Stimulated activated CD8-positive, alpha-beta memory T cell treated with anti-CD3 and anti-CD28 coated beads, Interleukin-4, amount 100 ng/mL, for 4 hours (primary cell): ENCODE measurements around the gene GALNT6.
"Not testable (repeated sequence)": the region's sequence is repeated elsewhere in the genome, so short reads cannot be mapped to it uniquely, and the experiment has no call there.

Source experiments
- DNase-seq, 2 donors: peaks; one replicate each; pipeline ENCODE4 v3.0.0-alpha.2; 2020; ENCODE audit warnings: low read depth in 2 of 2, low spot score in 1 of 2

Gene GALNT6

DNA sequence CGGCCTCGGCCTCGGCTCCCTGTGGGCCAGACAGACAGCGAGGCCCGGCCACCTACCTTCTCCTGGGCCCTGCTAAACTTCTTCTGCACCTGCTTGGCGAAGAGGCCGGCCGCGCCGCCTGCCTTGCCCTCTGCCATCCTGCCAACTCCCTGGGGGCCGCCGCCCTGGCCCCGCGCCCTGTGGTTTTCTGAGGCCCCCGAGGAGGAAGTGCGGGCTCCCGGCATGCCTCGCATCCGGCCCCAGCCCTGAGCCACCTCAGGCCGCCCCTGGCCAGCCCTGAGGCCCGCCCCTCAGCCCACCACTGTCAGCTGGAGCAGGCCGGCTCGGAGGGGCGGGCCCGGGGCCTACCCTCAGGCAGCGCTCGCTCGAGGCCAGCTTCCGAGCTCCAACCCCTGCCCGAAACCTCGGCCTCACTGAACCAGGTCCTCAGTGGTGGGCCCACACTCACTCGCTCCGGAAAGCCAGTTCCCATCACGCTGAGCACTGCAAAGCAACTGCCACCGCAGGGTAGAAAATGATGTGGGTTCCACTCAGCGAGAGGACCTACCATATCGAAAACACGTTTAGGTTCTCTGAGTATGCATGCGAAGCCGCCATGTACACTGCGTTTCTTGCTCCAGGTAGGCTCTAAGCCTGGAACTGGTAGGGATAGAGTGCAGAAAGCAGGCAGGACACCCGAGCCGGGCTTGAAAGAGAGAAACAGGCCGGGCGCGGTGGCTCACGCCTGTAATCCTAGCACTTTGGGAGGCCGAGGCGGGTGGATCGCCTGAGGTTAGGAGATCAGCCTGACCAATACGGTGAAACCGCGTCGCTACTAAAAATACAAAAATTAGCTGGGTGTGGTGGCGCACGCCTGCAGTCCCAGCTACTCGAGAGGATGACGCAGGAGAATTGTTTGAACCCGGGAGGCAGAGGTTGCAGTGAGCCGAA lies 67.0 kb downstream of the GALNT6 start, which contains the start of gene BIN2:
TSS of gene BIN2 (minus strand) at position 209 of the 930 bp plus-strand sequence. CDS start at position 137, 72 bp downstream.
- DNase-seq = peak; percentile 40 to 51

DNA sequence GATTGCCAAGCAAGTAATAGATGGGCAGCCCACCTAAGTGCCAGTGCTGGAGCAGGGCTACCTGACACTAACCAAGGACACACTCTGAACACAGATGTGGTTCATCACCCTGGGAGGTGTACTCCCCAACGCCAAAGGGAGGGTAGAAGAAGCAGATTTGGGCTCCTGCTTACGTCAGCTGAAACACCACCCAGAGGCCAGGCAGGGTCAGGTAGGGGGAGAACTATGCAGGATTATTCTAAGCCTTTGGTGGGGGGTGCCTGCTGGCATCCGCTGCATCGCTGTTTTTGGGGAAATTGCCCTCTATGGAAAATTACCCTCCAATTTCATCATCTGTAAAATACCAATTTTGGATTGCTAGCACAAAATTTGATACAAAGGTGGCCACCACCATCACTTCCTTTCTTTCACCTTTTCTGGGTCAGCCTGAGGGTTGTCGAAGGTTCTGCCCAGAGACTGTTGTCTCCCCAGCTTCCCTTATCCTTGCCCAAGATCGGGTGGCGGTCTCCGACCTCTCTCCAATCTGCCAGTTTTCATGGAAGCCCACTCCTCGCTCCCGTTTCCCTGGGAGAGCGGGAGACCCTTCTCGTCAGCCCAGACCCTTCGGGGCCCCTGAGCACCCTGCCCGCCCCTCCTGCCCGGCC lies 67.8 kb downstream of the GALNT6 start:
- DNase-seq = no peak

GRCh38 chr12:51322452-51322851 lies 68.8 kb downstream of the GALNT6 start:
- DNase-seq = no peak

GRCh38 chr12:51321882-51322281 lies 69.3 kb downstream of the GALNT6 start:
- no peak for DNase-seq

- DNase-seq = no peak
These were observed 70.4 kb downstream of the GALNT6 start for GRCh38 chr12:51320695-51321320.

- DNase-seq = no peak
These were observed 70.9 kb downstream of the GALNT6 start for GRCh38 chr12:51320311-51320694.

GRCh38 chr12:51318846-51319599 lies 72.2 kb downstream of the GALNT6 start:
- DNase-seq = no peak

- DNase-seq = not testable (repeated sequence)
These were observed 73.0 kb downstream of the GALNT6 start for GRCh38 chr12:51318057-51318806.

GRCh38 chr12:51311389-51311788 lies 79.8 kb downstream of the GALNT6 start:
- no peak for DNase-seq

- no peak for DNase-seq
These were observed 83.3 kb downstream of the GALNT6 start for GRCh38 chr12:51307655-51308593.

DNA sequence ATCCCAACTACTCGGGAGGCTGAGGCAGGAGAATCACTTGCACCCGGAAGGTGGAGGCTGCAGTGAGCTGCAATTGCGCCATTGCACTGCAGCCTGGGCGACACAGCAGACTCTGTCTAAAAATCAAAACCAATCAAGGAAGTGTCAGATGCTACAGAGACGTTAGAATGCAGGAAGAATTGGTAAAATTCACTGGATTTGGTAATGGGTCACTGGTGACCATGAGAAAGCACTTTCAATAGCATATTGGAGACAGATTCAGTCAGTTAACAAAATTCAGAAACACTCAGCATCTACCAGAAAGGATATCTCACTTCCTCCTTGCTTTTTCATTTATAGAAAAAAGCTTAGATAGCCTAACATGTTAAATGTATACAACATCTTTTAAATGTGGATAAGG lies 84.7 kb downstream of the GALNT6 start:
- DNase-seq = no peak
